HCT116 (cell line): Measurements from ENCODE around the gene EIF3J. TPM values are rescaled to one million over a fixed set of nuclear protein-coding genes. Genes with fewer than 3 reads are reported as not detected.

Source experiments
- ATAC-seq: fragments of 200-7000 bp; cut with Tn5 transposase; 2 replicates; pipeline ENCODE4 v1.9.1; 2020; ENCODE audit warnings: mild to moderate bottlenecking, moderate library complexity
- BruUV-seq: library from RNA; stranded (reverse); fragments of 400-500 nt; replicated peaks from 2 replicates; lab custom pipeline; 2021; lab: Mats Ljungman, UMichigan
- CTCF ChIA-PET: fragments of 300-600 bp; sonication (Branson Sonifier 250); formaldehyde crosslinking; loops from one replicate; lab custom pipeline; 2021; ENCODE audit warnings: antibody characterized with exemption; lab: Charles Lee
- POLR2A ChIA-PET: fragments of 300-600, 350-600 bp; sonication (Branson Sonifier 250); formaldehyde crosslinking; loops from one replicate; lab custom pipeline; 2021; ENCODE audit warnings: antibody characterized with exemption; lab: Charles Lee
- RAD21 ChIA-PET, 2 experiments: fragments of 300-600 bp; sonication (Branson Sonifier 250); formaldehyde crosslinking; loops; one replicate each; lab custom pipeline; 2023; ENCODE audit warnings: low total read pairs in 2 of 2; ENCODE audit not compliant: uncharacterized antibody in 2 of 2, unreplicated experiment in 2 of 2, low non-redundant PET in 1 of 2; lab: Charles Lee
- DNase-seq: peaks from one replicate; pipeline ENCODE4 v3.0.0-alpha.2; 2010; ENCODE audit warnings: low read depth, low spot score
- H2AFZ ChIP-seq: fragments of 200-600 bp; shearing (Covaris generic), sonication (generic); 2 replicates; pipeline ENCODE4 v1.6.1; 2017; ENCODE audit warnings: low read depth, mixed run types, mixed read lengths, antibody characterized with exemption, low read length; ENCODE audit not compliant: poor library complexity, severe bottlenecking
- H3K27ac ChIP-seq: 2 replicates; pipeline ENCODE4 v1.5.1; 2012; ENCODE audit warnings: low read depth, low read length
- H3K27me3 ChIP-seq: fragments of 200-600 bp; sonication (generic); 2 replicates; pipeline ENCODE4 v1.6.1; 2016; ENCODE audit warnings: mixed run types, low read length, mixed read lengths; ENCODE audit not compliant: insufficient read depth
- H3K36me3 ChIP-seq, 2 experiments: fragments of 200-500 bp in 1 of 2; fragments of 200-600 bp in 1 of 2; sonication (Bioruptor generic) in 1 of 2; sonication (generic) in 1 of 2; 2 replicates each; pipeline versions ENCODE4 v1.5.1 to v1.6.1; 2014 to 2016; ENCODE audit warnings: low read length in 2 of 2, inconsistent platforms in 1 of 2, mixed read lengths in 1 of 2, mixed run types in 1 of 2; ENCODE audit not compliant: insufficient read depth in 2 of 2, control insufficient read depth in 1 of 2
- H3K4me1 ChIP-seq, 2 experiments: fragments of 200-600 bp in 1 of 2; sonication (generic) in 1 of 2; 2 replicates each; pipeline versions ENCODE4 v1.5.1 to v1.6.1; 2012 to 2017; ENCODE audit warnings: low read length in 2 of 2, inconsistent platforms in 1 of 2, mild to moderate bottlenecking in 1 of 2, mixed read lengths in 1 of 2, mixed run types in 1 of 2, moderate library complexity in 1 of 2; ENCODE audit not compliant: insufficient read depth in 2 of 2, control insufficient read depth in 1 of 2
- H3K4me2 ChIP-seq: fragments of 200-600 bp; sonication (generic); 2 replicates; pipeline ENCODE4 v1.6.1; 2017; ENCODE audit warnings: mixed run types, low read length, mixed read lengths
- H3K4me3 ChIP-seq, 2 experiments: fragments of 200-600 bp in 1 of 2; sonication (generic) in 1 of 2; replicated peaks in 1 of 2; 2 replicates each; pipeline ENCODE4 v1.5.1; 2011 to 2016; ENCODE audit warnings: low read length in 2 of 2, control low read depth in 1 of 2, low read depth in 1 of 2, mild to moderate bottlenecking in 1 of 2, mixed read lengths in 1 of 2, mixed run types in 1 of 2
- H3K79me2 ChIP-seq: fragments of 200-600 bp; sonication (generic); 2 replicates; pipeline ENCODE4 v1.6.1; 2017; ENCODE audit warnings: mild to moderate bottlenecking, mixed run types, low read length, moderate library complexity, mixed read lengths; ENCODE audit not compliant: insufficient read depth
- H3K9ac ChIP-seq: fragments of 200-600 bp; sonication (generic); 2 replicates; pipeline ENCODE4 v1.6.1; 2016; ENCODE audit warnings: low read length, mixed read lengths
- H3K9me2 ChIP-seq: fragments of 200-600 bp; sonication (generic), shearing (Covaris generic); 2 replicates; pipeline ENCODE4 v1.6.1; 2017; ENCODE audit warnings: mixed run types, mild to moderate bottlenecking, moderate library complexity; ENCODE audit not compliant: insufficient read depth
- H3K9me3 ChIP-seq, 2 experiments: fragments of 200-500 bp in 1 of 2; fragments of 200-600 bp in 1 of 2; sonication (Bioruptor generic) in 1 of 2; sonication (generic) in 1 of 2; 2 replicates each; pipeline ENCODE4 v1.6.1; 2014 to 2017; ENCODE audit warnings: low read length in 2 of 2, mixed read lengths in 2 of 2, inconsistent platforms in 1 of 2, low read depth in 1 of 2, mild to moderate bottlenecking in 1 of 2, mixed run types in 1 of 2, moderate library complexity in 1 of 2; ENCODE audit not compliant: control insufficient read depth in 1 of 2, insufficient read depth in 1 of 2
- H4K20me1 ChIP-seq: fragments of 200-600 bp; sonication (generic), shearing (Covaris generic); 2 replicates; pipeline ENCODE4 v1.6.1; 2017; ENCODE audit warnings: mixed run types, mild to moderate bottlenecking, moderate library complexity; ENCODE audit not compliant: insufficient read depth
- ATF3 ChIP-seq: IDR thresholded peaks from 2 replicates; pipeline ENCODE4 v1.6.1; 2012
- CBX3 ChIP-seq: IDR thresholded peaks from 2 replicates; pipeline ENCODE4 v1.6.1; 2012; ENCODE audit warnings: low read depth
- CTCF ChIP-seq, 3 experiments: fragments of 200-600 bp in 1 of 3; sonication (generic) in 1 of 3; IDR thresholded peaks in 2 of 3; conservative IDR thresholded peaks in 1 of 3; 2 replicates each; pipeline ENCODE4 v1.5.1; 2012 to 2017; ENCODE audit warnings: low read depth in 2 of 3, low read length in 2 of 3, antibody characterized with exemption in 1 of 3, borderline replicate concordance in 1 of 3, control low read depth in 1 of 3, mild to moderate bottlenecking in 1 of 3, mixed read lengths in 1 of 3, mixed run types in 1 of 3, moderate library complexity in 1 of 3; ENCODE audit not compliant: insufficient read depth in 1 of 3
- EGR1 ChIP-seq: IDR thresholded peaks from 2 replicates; pipeline ENCODE4 v1.6.1; 2012; ENCODE audit warnings: low read depth
- ELF1 ChIP-seq: IDR thresholded peaks from 2 replicates; pipeline ENCODE4 v1.6.1; 2012; ENCODE audit warnings: low read depth, borderline replicate concordance
- EZH2 ChIP-seq: fragments of 200-600 bp; sonication (generic); IDR thresholded peaks from 2 replicates; pipeline ENCODE4 v1.6.1; 2017; ENCODE audit warnings: antibody characterized with exemption, mixed run types
- JUND ChIP-seq: IDR thresholded peaks from 2 replicates; pipeline ENCODE4 v1.6.1; 2012
- MAX ChIP-seq: IDR thresholded peaks from 2 replicates; pipeline ENCODE4 v1.6.1; 2012
- POLR2AphosphoS5 ChIP-seq: IDR thresholded peaks from 2 replicates; pipeline ENCODE4 v1.6.1; 2011; ENCODE audit warnings: mild to moderate bottlenecking, low read depth, low read length, moderate library complexity
- RAD21 ChIP-seq: IDR thresholded peaks from 2 replicates; pipeline ENCODE4 v1.6.1; 2012; ENCODE audit warnings: low read depth, mild to moderate bottlenecking
- REST ChIP-seq: IDR thresholded peaks from 2 replicates; pipeline ENCODE4 v1.6.1; 2012; ENCODE audit warnings: low read depth
- SIN3A ChIP-seq: IDR thresholded peaks from 2 replicates; pipeline ENCODE4 v1.6.1; 2012; ENCODE audit warnings: low read depth
- SP1 ChIP-seq: IDR thresholded peaks from 2 replicates; pipeline ENCODE4 v1.6.1; 2012; ENCODE audit warnings: low read depth
- TCF7L2 ChIP-seq: IDR thresholded peaks from 2 replicates; pipeline ENCODE4 v1.7.0; 2011; ENCODE audit warnings: borderline replicate concordance, inconsistent platforms; ENCODE audit not compliant: insufficient read depth, insufficient read length; ENCODE audit errors: extremely low read depth
- ZBTB33 ChIP-seq: IDR thresholded peaks from 2 replicates; pipeline ENCODE4 v1.6.1; 2011; ENCODE audit warnings: mild to moderate bottlenecking, low read length, moderate library complexity; ENCODE audit not compliant: insufficient replicate concordance; ENCODE audit errors: extremely low read depth
- intact Hi-C: fragments of 100-400 bp; cut with micrococcal nuclease; formaldehyde crosslinking; loops from 2 replicates; pipeline ENCODE4 v1.10.0; 2022
- total RNA-seq: library from RNA; stranded (reverse); gene quantifications from one replicate; pipeline ENCODE4 v1.2.1, GENCODE V29; 2021; ENCODE audit not compliant: unreplicated experiment

EIF3J gene
- total RNA-seq, 1 experiment from 2014 or later: 68.6 TPM

GRCh38 chr15:44490622-44491021 lies 46.3 kb upstream of the EIF3J start:
- H3K27ac ChIP-seq: no peak overlapping the region
- CTCF ChIA-PET: interaction anchor here (4.4 kb wide), 1 partner anchor 10 kb away, joined by 28 read pairs; no protein-coding TSS in a partner anchor

More at GRCh38 chr15:44490622-44491021, 46.3 kb upstream of the EIF3J start:
- H3K4me2 ChIP-seq: no peak overlapping the region
- TF ChIP-seq SP1: no peak
- no peak for TF ChIP-seq ATF3
- TF ChIP-seq MAX: no peak
- no peak for TF ChIP-seq ZBTB33
- TF ChIP-seq CBX3: no peak
- no peak for TF ChIP-seq CTCF (IDR thresholded peaks at IDR 0.05 in 2 of 3, conservative IDR thresholded peaks at IDR 0.05 in 1 of 3; ENCODE audit: borderline replicate concordance in 1 of 3, insufficient read depth in 1 of 3, low read depth in 2 of 3, low read length in 2 of 3)
- TF ChIP-seq POLR2AphosphoS5: no peak
- no peak for TF ChIP-seq REST
- TF ChIP-seq SIN3A: no peak
- no peak for TF ChIP-seq RAD21
- no peak for TF ChIP-seq EZH2
- TF ChIP-seq TCF7L2: no peak
- no peak for TF ChIP-seq ELF1
- no peak for TF ChIP-seq JUND
- TF ChIP-seq EGR1: no peak
- TF ChIP-seq, all 23 proteins: peak for 0
- POLR2A ChIA-PET: no interaction called here
- Histone ChIP-seq H3K36me3 (peaks cover 12 to 27% of the 10 kb centered on the region in 2 experiments), H3K9me2 (no peaks in the 10 kb centered on the region), H3K79me2 (peaks cover 72% of the 10 kb centered on the region), H3K4me3 (no peak overlapping the region), H3K4me1 (peaks cover 20 to 36% of the 10 kb centered on the region in 2 experiments), H4K20me1 (peaks cover 17% of the 10 kb centered on the region), H3K9me3 (no peaks in the 10 kb centered on the region), H3K27me3 (no peaks in the 10 kb centered on the region), H2AFZ (no peak overlapping the region), H3K9ac (no peak overlapping the region)
- DNase-seq: no peak
- RAD21 ChIA-PET: no interaction called here
- ATAC-seq: no peak
- intact Hi-C loops: no loop called here
- BruUV-seq: no TSS peak
